Endothelial cell (in vitro differentiated cells): ENCODE results near the gene EGR4. TPM values are rescaled to one million over a fixed set of nuclear protein-coding genes. Genes with fewer than 3 reads are reported as not detected.

Experiments used
- DNase-seq: peaks from one replicate; pipeline ENCODE4 v3.0.0; 2021; ENCODE audit warnings: low spot score
- H3K27ac Mint-ChIP-seq: one replicate; pipeline ENCODE4 v1.8.0; 2021; ENCODE audit warnings: mixed read lengths, inconsistent platforms; ENCODE audit not compliant: unreplicated experiment
- H3K27me3 Mint-ChIP-seq: one replicate; pipeline ENCODE4 v1.8.0; 2021; ENCODE audit warnings: mild to moderate bottlenecking, moderate library complexity, mixed read lengths, inconsistent platforms; ENCODE audit not compliant: unreplicated experiment
- H3K36me3 Mint-ChIP-seq: one replicate; pipeline ENCODE4 v1.8.0; 2021; ENCODE audit warnings: mild to moderate bottlenecking, low read depth, mixed read lengths, inconsistent platforms; ENCODE audit not compliant: unreplicated experiment
- H3K4me1 Mint-ChIP-seq: one replicate; pipeline ENCODE4 v1.8.0; 2021; ENCODE audit warnings: mild to moderate bottlenecking, mixed read lengths, inconsistent platforms; ENCODE audit not compliant: unreplicated experiment
- H3K4me3 Mint-ChIP-seq: one replicate; pipeline ENCODE4 v1.8.0; 2021; ENCODE audit warnings: mild to moderate bottlenecking, mixed read lengths, inconsistent platforms; ENCODE audit not compliant: unreplicated experiment
- H3K9me3 Mint-ChIP-seq: one replicate; pipeline ENCODE4 v1.8.0; 2021; ENCODE audit warnings: mixed read lengths, inconsistent platforms; ENCODE audit not compliant: unreplicated experiment
- total RNA-seq: library from RNA; stranded (reverse); fragmentation: NEBNext Ultra II Directional; extraction: Animal tissue kit (Norgen Biotek cat#: 25700); gene quantifications from one replicate; pipeline ENCODE4 v1.2.1, GENCODE V29; 2021; ENCODE audit not compliant: unreplicated experiment
- TF ChIP-seq, protein P1 (sequence below): fragments of 200-600 bp; sonication (generic); IDR thresholded peaks from one replicate; pipeline ENCODE4 v1.5.0; 2021; ENCODE audit warnings: antibody characterized with exemption; ENCODE audit not compliant: unreplicated experiment

Gene EGR4
- total RNA-seq, 1 donor from 2014 or later: 0.15 TPM

DNA sequence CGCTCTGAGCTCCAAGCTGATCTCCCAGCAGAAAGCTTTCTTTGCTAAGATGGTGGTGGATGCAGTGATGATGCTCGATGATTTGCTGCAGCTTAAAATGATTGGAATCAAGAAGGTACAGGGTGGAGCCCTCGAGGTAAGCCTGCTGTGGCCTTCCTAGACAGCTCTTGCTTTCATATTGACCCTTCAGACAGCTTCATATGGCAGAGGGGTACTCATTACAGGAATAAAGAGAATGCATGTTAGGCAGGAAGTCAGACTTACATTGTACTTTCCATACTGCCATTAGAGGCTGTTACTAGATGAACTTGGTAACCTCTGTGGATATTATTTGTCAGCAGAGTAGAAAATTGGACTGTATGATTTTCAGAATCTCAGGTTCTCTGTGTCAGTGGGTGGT is 48.8 kb downstream of the EGR4 start:
- TF ChIP-seq, protein P1, sequence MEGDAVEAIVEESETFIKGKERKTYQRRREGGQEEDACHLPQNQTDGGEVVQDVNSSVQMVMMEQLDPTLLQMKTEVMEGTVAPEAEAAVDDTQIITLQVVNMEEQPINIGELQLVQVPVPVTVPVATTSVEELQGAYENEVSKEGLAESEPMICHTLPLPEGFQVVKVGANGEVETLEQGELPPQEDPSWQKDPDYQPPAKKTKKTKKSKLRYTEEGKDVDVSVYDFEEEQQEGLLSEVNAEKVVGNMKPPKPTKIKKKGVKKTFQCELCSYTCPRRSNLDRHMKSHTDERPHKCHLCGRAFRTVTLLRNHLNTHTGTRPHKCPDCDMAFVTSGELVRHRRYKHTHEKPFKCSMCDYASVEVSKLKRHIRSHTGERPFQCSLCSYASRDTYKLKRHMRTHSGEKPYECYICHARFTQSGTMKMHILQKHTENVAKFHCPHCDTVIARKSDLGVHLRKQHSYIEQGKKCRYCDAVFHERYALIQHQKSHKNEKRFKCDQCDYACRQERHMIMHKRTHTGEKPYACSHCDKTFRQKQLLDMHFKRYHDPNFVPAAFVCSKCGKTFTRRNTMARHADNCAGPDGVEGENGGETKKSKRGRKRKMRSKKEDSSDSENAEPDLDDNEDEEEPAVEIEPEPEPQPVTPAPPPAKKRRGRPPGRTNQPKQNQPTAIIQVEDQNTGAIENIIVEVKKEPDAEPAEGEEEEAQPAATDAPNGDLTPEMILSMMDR: no peak
- Mint-ChIP-seq H3K4me3 (no peak overlapping the region), H3K9me3 (no peaks in the 10 kb centered on the region), H3K4me1 (no peaks in the 10 kb centered on the region), H3K36me3 (peaks cover 41% of the 10 kb centered on the region), H3K27ac (no peak overlapping the region), H3K27me3 (peaks cover under 1% of the 10 kb centered on the region)
- no peak for DNase-seq

DNA sequence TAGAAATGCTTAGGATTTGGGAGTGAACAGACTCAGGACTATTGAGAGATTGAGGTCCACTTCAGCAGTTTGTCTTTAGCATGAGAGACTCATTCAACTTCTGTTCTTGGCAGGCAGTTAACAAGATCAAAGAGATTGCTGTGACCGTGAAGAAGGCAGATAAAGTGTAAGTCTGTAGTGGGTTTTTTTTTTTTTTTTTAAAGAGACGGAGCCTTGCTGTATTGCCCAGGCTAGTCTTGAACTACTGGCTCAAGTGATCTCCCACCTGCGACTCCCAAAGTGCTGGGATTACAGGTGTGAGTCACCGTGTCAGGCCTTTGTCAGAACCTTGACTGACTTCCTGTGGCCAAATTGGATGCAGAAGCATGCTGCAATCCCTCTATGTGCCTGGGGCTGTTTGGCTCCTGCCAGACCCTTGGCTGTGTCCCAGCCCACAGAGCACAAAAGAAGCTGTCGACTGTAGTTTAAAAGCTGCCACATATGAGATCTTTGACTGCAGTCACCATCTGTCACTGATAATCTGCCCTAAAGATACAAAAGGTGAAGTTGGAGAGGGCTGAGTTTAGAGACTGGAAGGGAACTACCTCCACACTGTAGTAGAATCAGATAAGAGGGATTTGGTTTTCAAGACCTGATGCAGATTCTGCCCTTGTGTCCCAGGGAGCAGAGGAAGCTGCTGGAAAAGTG is 49.3 kb downstream of the EGR4 start:
- H3K36me3 Mint-ChIP-seq: peaks cover 37% of the 10 kb centered on the region
- no peaks in the 10 kb centered on the region for H3K27me3 Mint-ChIP-seq
- H3K4me1 Mint-ChIP-seq: no peaks in the 10 kb centered on the region
- H3K9me3 Mint-ChIP-seq: no peaks in the 10 kb centered on the region
- TF ChIP-seq, protein P1: no peak
- H3K4me3 Mint-ChIP-seq: no peak overlapping the region
- no peak overlapping the region for H3K27ac Mint-ChIP-seq
- DNase-seq: no peak

Other genes starting within 250 kb of the EGR4 start
- 29.8 TPM for gene SFXN5, start 221.8 kb downstream of the EGR4 start, total RNA-seq
- 27.8 TPM for gene RAB11FIP5, start 180.6 kb downstream of the EGR4 start, total RNA-seq
- not detected for gene NOTO, start 91.0 kb downstream of the EGR4 start, total RNA-seq
- gene SMYD5, start 79.3 kb downstream of the EGR4 start, total RNA-seq: 17.0 TPM
- gene PRADC1, start 60.3 kb downstream of the EGR4 start, total RNA-seq: 24.1 TPM
- gene CCT7, start 59.2 kb downstream of the EGR4 start, total RNA-seq: 183 TPM
- 2.1 TPM for gene FBXO41, start 9.1 kb downstream of the EGR4 start, total RNA-seq
- gene ALMS1, start 92.3 kb upstream of the EGR4 start, total RNA-seq: 21.5 TPM